GM12872 (cell line): ENCODE results near the gene ZNF839.

Experiments
- CTCF ChIP-seq: IDR thresholded peaks from 3 replicates; pipeline ENCODE4 v1.5.1; 2011; ENCODE audit warnings: low read depth, mild to moderate bottlenecking, low read length, moderate library complexity; ENCODE audit not compliant: insufficient read depth

ZNF839 gene

DNA sequence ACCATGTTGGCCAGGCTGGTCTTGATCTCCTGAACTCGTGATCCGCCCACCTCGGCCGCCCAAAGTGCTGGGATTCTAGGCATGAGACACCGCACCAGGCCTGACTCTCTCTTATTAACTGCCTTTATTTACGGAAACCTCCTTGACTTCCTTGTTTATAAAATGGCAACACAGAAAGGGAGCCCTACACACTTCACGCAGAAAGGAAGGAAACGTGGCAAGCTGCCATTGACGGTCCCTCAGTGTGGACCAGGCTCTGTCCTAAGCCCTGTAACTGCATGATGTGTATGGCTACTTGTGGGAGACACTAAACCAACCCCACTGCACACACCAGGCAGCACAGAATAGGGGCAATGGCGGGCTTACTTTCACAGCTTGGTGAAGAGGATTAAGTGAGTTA is 31.5 kb downstream of the ZNF839 start:
- no peak for TF ChIP-seq CTCF

GRCh38 chr14:102352213-102352612 is 32.7 kb downstream of the ZNF839 start:
- no peak for TF ChIP-seq CTCF

GRCh38 chr14:102353126-102353619 is 33.6 kb downstream of the ZNF839 start:
- TF ChIP-seq CTCF, result no peak

DNA sequence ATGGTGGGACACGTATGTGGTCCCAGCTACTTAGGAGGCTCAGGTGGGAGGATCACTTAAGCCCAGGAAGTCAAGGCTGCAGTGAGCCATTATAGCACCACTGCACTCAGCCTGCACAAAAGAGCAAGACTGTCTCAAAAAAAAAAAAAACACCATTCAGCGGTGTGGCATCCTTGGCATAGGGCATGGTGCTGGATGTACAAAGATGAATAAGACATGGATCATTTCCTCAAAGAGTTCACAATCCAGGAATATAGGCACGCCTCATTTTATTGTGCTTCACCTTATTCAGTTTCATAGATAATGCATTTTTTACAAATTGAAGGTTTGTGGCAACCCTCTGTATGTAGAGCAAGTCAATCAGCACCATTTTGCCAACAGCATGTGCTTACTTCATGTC is 36.7 kb downstream of the ZNF839 start:
- no peak for TF ChIP-seq CTCF

DNA sequence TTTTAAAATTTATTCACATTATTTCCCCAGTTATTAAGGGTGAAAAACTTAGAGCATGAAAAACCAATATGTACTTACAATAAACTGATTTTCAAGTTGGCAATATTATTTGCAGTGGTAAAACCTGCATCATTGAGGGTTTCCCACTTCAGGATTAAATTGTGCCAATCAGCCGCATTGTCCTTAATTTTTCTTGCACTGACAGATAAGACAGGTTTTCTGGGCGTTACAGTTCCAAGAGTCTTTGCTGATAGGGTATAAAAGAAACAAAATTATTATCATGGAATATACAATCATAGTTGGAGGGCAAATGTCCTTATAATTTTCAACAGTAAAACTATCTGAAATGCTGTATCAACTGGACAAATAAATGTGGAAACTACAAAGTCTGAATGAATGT is 39.8 kb downstream of the ZNF839 start:
- no peak for TF ChIP-seq CTCF

DNA sequence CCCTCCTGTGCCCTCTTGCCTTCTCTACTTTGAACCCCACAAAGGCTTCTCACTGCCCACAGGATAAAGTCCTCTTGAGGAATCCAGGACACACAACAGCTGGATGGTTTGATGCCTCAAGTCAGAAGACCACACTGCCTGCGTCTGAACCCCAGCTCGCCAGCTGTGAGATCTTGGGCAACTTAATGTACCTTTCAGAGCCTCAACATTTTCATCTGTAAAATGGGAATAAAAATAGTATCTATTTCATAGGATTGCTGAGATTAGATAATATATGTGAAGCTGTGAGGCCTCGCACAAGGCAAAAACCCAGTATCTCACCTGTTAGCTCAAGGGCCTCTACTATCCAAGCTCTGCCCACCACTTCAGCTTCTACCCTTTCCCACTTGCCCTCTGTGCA is 40.8 kb downstream of the ZNF839 start:
- TF ChIP-seq CTCF, result no peak

- TF ChIP-seq CTCF, result no peak
These were observed 42.5 kb downstream of the ZNF839 start for GRCh38 chr14:102362084-102362483.
